ENCODE measurements around the gene NCAPD2.

The NCAPD2 gene

GRCh38 chr12:6493497-6494257 is at the start of gene NCAPD2:
Gene NCAPD2 (plus strand): TSS chr12:6494102. CDS start chr12:6495099, 997 bp downstream.
- Histone ChIP-seq H3K27ac (ENCODE audit: low read depth, low read length) (peak within 1 kb of the TSS; percentile 72; the same call in 1 of the 2 replicates), H3K4me3 (ENCODE audit: low read depth, low read length) (peak within 1 kb of the TSS; percentile 88), H3K27me3 (ENCODE audit: control insufficient read depth, insufficient read depth, low read length) (no peaks in the 10 kb centered on the region), H3K4me1 (ENCODE audit: control insufficient read depth, insufficient read depth, low read length) (peaks cover 10% of the 10 kb centered on the region), H3K9me3 (ENCODE audit: control insufficient read depth, insufficient read depth, low read depth, low read length) (no peaks in the 10 kb centered on the region), H3K36me3 (ENCODE audit: control insufficient read depth, insufficient read depth, low read length) (peaks cover 43% of the 10 kb centered on the region), H3K9ac (ENCODE audit: low read length) (peak within 1 kb of the TSS; percentile 89)

- Histone ChIP-seq H3K4me1 (ENCODE audit: control insufficient read depth, insufficient read depth, low read length) (peaks cover under 1% of the 10 kb centered on the region), H3K27me3 (ENCODE audit: control insufficient read depth, insufficient read depth, low read length) (no peaks in the 10 kb centered on the region), H3K4me3 (ENCODE audit: low read depth, low read length) (no peak within 1 kb of the TSS), H3K36me3 (ENCODE audit: control insufficient read depth, insufficient read depth, low read length) (no peaks in the 10 kb centered on the region), H3K9ac (ENCODE audit: low read length) (no peak within 1 kb of the TSS), H3K9me3 (ENCODE audit: control insufficient read depth, insufficient read depth, low read depth, low read length) (no peaks in the 10 kb centered on the region), H3K27ac (ENCODE audit: low read depth, low read length) (no peak within 1 kb of the TSS)
These were observed 48.9 kb upstream of the NCAPD2 start, which contains the start of gene CD27 for GRCh38 chr12:6444704-6445688. Gene CD27 (plus strand): TSS chr12:6444955. CDS start chr12:6445096, 141 bp downstream.

- Histone ChIP-seq H3K4me1 (ENCODE audit: control insufficient read depth, insufficient read depth, low read length) (peaks cover 36% of the 10 kb centered on the region), H3K4me3 (ENCODE audit: low read depth, low read length) (no peak overlapping the region), H3K9me3 (ENCODE audit: control insufficient read depth, insufficient read depth, low read depth, low read length) (no peaks in the 10 kb centered on the region), H3K27ac (ENCODE audit: low read depth, low read length) (no peak overlapping the region; the same call in 1 of the 2 replicates), H3K27me3 (ENCODE audit: control insufficient read depth, insufficient read depth, low read length) (no peaks in the 10 kb centered on the region), H3K36me3 (ENCODE audit: control insufficient read depth, insufficient read depth, low read length) (no peaks in the 10 kb centered on the region), H3K9ac (ENCODE audit: low read length) (no peak overlapping the region)
These were observed 43.6 kb upstream of the NCAPD2 start for GRCh38 chr12:6450091-6450868.

GRCh38 chr12:6450869-6451347 is 43.0 kb upstream of the NCAPD2 start:
- H3K27me3 ChIP-seq (ENCODE audit: control insufficient read depth, insufficient read depth, low read length) = no peaks in the 10 kb centered on the region
- peaks cover 36% of the 10 kb centered on the region for H3K4me1 ChIP-seq (ENCODE audit: control insufficient read depth, insufficient read depth, low read length)
- H3K27ac ChIP-seq (ENCODE audit: low read depth, low read length) = peak overlapping the region; percentile 11; the same call in 1 of the 2 replicates
- peak overlapping the region; percentile 43 for H3K4me3 ChIP-seq (ENCODE audit: low read depth, low read length)
- no peaks in the 10 kb centered on the region for H3K36me3 ChIP-seq (ENCODE audit: control insufficient read depth, insufficient read depth, low read length)
- H3K9ac ChIP-seq (ENCODE audit: low read length) = peak overlapping the region; percentile 55
- no peaks in the 10 kb centered on the region for H3K9me3 ChIP-seq (ENCODE audit: control insufficient read depth, insufficient read depth, low read depth, low read length)

- peak within 1 kb of the TSS; percentile 76; the same call in 1 of the 2 replicates for H3K27ac ChIP-seq (ENCODE audit: low read depth, low read length)
- no peaks in the 10 kb centered on the region for H3K36me3 ChIP-seq (ENCODE audit: control insufficient read depth, insufficient read depth, low read length)
- peak within 1 kb of the TSS; percentile 55 for H3K9ac ChIP-seq (ENCODE audit: low read length)
- peaks cover 36% of the 10 kb centered on the region for H3K4me1 ChIP-seq (ENCODE audit: control insufficient read depth, insufficient read depth, low read length)
- no peaks in the 10 kb centered on the region for H3K27me3 ChIP-seq (ENCODE audit: control insufficient read depth, insufficient read depth, low read length)
- peak within 1 kb of the TSS; percentile 43 for H3K4me3 ChIP-seq (ENCODE audit: low read depth, low read length)
- no peaks in the 10 kb centered on the region for H3K9me3 ChIP-seq (ENCODE audit: control insufficient read depth, insufficient read depth, low read depth, low read length)
These were observed 42.3 kb upstream of the NCAPD2 start, which contains the start of gene TAPBPL for GRCh38 chr12:6451348-6452244. Gene TAPBPL (plus strand): TSS chr12:6452042. CDS start chr12:6452249, 207 bp downstream.

GRCh38 chr12:6452245-6452943 is 41.5 kb upstream of the NCAPD2 start:
- peak overlapping the region; percentile 76; the same call in 1 of the 2 replicates for H3K27ac ChIP-seq (ENCODE audit: low read depth, low read length)
- no peaks in the 10 kb centered on the region for H3K9me3 ChIP-seq (ENCODE audit: control insufficient read depth, insufficient read depth, low read depth, low read length)
- H3K4me3 ChIP-seq (ENCODE audit: low read depth, low read length) = peak overlapping the region; percentile 43
- 0 out of 2 replicates have a peak, but pooled peaks cover 4% of the 10 kb centered on the region for H3K36me3 ChIP-seq (ENCODE audit: control insufficient read depth, insufficient read depth, low read length)
- peak overlapping the region; percentile 55 for H3K9ac ChIP-seq (ENCODE audit: low read length)
- peaks cover 36% of the 10 kb centered on the region for H3K4me1 ChIP-seq (ENCODE audit: control insufficient read depth, insufficient read depth, low read length)
- no peaks in the 10 kb centered on the region for H3K27me3 ChIP-seq (ENCODE audit: control insufficient read depth, insufficient read depth, low read length)

- Histone ChIP-seq H3K9me3 (ENCODE audit: control insufficient read depth, insufficient read depth, low read depth, low read length) (no peaks in the 10 kb centered on the region), H3K4me1 (ENCODE audit: control insufficient read depth, insufficient read depth, low read length) (peaks cover 36% of the 10 kb centered on the region), H3K36me3 (ENCODE audit: control insufficient read depth, insufficient read depth, low read length) (0 out of 2 replicates have a peak, but pooled peaks cover 5% of the 10 kb centered on the region), H3K9ac (ENCODE audit: low read length) (no peak overlapping the region), H3K27me3 (ENCODE audit: control insufficient read depth, insufficient read depth, low read length) (no peaks in the 10 kb centered on the region), H3K4me3 (ENCODE audit: low read depth, low read length) (no peak overlapping the region), H3K27ac (ENCODE audit: low read depth, low read length) (no peak overlapping the region)
These were observed 40.8 kb upstream of the NCAPD2 start for GRCh38 chr12:6452944-6453630.

- Histone ChIP-seq H3K4me1 (ENCODE audit: control insufficient read depth, insufficient read depth, low read length) (peaks cover 11% of the 10 kb centered on the region), H3K36me3 (ENCODE audit: control insufficient read depth, insufficient read depth, low read length) (peaks cover 28% of the 10 kb centered on the region), H3K27ac (ENCODE audit: low read depth, low read length) (no peak overlapping the region), H3K4me3 (ENCODE audit: low read depth, low read length) (no peak overlapping the region), H3K9ac (ENCODE audit: low read length) (no peak overlapping the region), H3K27me3 (ENCODE audit: control insufficient read depth, insufficient read depth, low read length) (no peaks in the 10 kb centered on the region), H3K9me3 (ENCODE audit: control insufficient read depth, insufficient read depth, low read depth, low read length) (no peaks in the 10 kb centered on the region)
These were observed 36.5 kb upstream of the NCAPD2 start for GRCh38 chr12:6457220-6457945.

Measured in HUES6 (cell line).